Transverse colon (tissue), 4 donors: ENCODE results near the gene DAB2IP.

Experiments used
- CTCF ChIP-seq, 5 experiments: fragments of 200-600 bp in 3 of 5; fragments of 450-650 bp in 2 of 5; sonication (generic) in 3 of 5; IDR thresholded peaks; 1 replicate in 2 of 5; 2 replicates in 3 of 5; pipeline ENCODE4 v1.5.1; 2016 to 2017; ENCODE audit warnings: antibody characterized with exemption in 5 of 5, inconsistent platforms in 3 of 5, mild to moderate bottlenecking in 2 of 5, moderate library complexity in 1 of 5
- POLR2A ChIP-seq: fragments of 450-650 bp; IDR thresholded peaks from one replicate; pipeline ENCODE4 v1.6.1; 2016; ENCODE audit warnings: antibody characterized with exemption, mild to moderate bottlenecking, moderate library complexity
- POLR2AphosphoS5 ChIP-seq, 3 donors: sonication (generic); formaldehyde crosslinking; IDR thresholded peaks; one replicate each; pipeline ENCODE4 v1.6.1; 2016; ENCODE audit warnings: antibody characterized with exemption in 3 of 3

- TF ChIP-seq CTCF (IDR thresholded peaks at IDR 0.05) (no peak), POLR2A (no peak), POLR2AphosphoS5 (IDR thresholded peaks at IDR 0.05) (no peak)
Measured at GRCh38 chr9:121823451-121824169, 172.2 kb downstream of the DAB2IP start.
